GM23338 (cell line): Measurements from ENCODE around the gene RELN. TPM values are rescaled to one million over a fixed set of nuclear protein-coding genes. Genes with fewer than 3 reads are reported as not detected.

Experiments used
- ATAC-seq: fragments of 200-7000 bp; cut with Tn5 transposase; 3 replicates; pipeline ENCODE4 v1.9.1; 2020
- DNase-seq: peaks from one replicate; pipeline ENCODE4 v3.0.0-alpha.2; 2015; ENCODE audit warnings: low spot score
- H2AFZ ChIP-seq: fragments of 200-600 bp; sonication (generic); 2 replicates; pipeline ENCODE4 v1.8.0; 2016; ENCODE audit warnings: antibody characterized with exemption, mild to moderate bottlenecking, moderate library complexity
- H3F3A ChIP-seq: fragments of 200-600 bp; sonication (generic); replicated peaks from 2 replicates; pipeline ENCODE4 v1.8.0; 2017; ENCODE audit warnings: antibody characterized with exemption, mixed run types, low read depth
- H3K27ac ChIP-seq: fragments of 200-600 bp; sonication (generic); 2 replicates; pipeline ENCODE4 v1.6.1; 2016; ENCODE audit warnings: low read depth
- H3K27me3 ChIP-seq: fragments of 200-600 bp; sonication (generic); 2 replicates; pipeline ENCODE4 v1.8.0; 2016; ENCODE audit warnings: mild to moderate bottlenecking, mixed run types, moderate library complexity; ENCODE audit not compliant: insufficient read depth
- H3K36me3 ChIP-seq: fragments of 200-600 bp; sonication (generic); 2 replicates; pipeline ENCODE4 v1.8.0; 2016; ENCODE audit warnings: mild to moderate bottlenecking; ENCODE audit not compliant: insufficient read depth
- H3K4me1 ChIP-seq: fragments of 200-600 bp; sonication (generic); 2 replicates; pipeline ENCODE4 v1.8.0; 2016; ENCODE audit warnings: mild to moderate bottlenecking, moderate library complexity; ENCODE audit not compliant: insufficient read depth
- H3K4me2 ChIP-seq: fragments of 200-600 bp; sonication (generic); 2 replicates; pipeline ENCODE4 v1.7.1; 2017; ENCODE audit warnings: mixed run types
- H3K4me3 ChIP-seq: fragments of 200-600 bp; sonication (generic); 2 replicates; pipeline ENCODE4 v1.6.1; 2016; ENCODE audit warnings: mixed run types
- H3K79me2 ChIP-seq: fragments of 200-600 bp; sonication (generic); replicated peaks from 2 replicates; pipeline ENCODE4 v1.8.0; 2017; ENCODE audit warnings: mild to moderate bottlenecking; ENCODE audit not compliant: insufficient read depth
- H3K9me2 ChIP-seq: fragments of 200-600 bp; sonication (generic); 2 replicates; pipeline ENCODE4 v1.8.0; 2017; ENCODE audit not compliant: insufficient read depth
- H4K20me1 ChIP-seq: fragments of 200-600 bp; sonication (generic); replicated peaks from 2 replicates; pipeline ENCODE4 v1.8.0; 2017; ENCODE audit warnings: mild to moderate bottlenecking; ENCODE audit not compliant: insufficient read depth
- H3K27ac Mint-ChIP-seq: 2 replicates; pipeline ENCODE4 v1.8.0; 2020; ENCODE audit warnings: inconsistent platforms, mild to moderate bottlenecking, moderate library complexity, mixed read lengths
- H3K27me3 Mint-ChIP-seq: 3 replicates; pipeline ENCODE4 v1.8.0; 2022; ENCODE audit warnings: low read depth, mild to moderate bottlenecking, moderate library complexity, mixed read lengths, inconsistent platforms; ENCODE audit not compliant: insufficient read depth, poor library complexity
- H3K36me3 Mint-ChIP-seq: 3 replicates; pipeline ENCODE4 v1.8.0; 2021; ENCODE audit warnings: low read depth, mild to moderate bottlenecking, inconsistent platforms, moderate library complexity, mixed read lengths
- H3K4me1 Mint-ChIP-seq: 3 replicates; pipeline ENCODE4 v1.8.0; 2020; ENCODE audit warnings: mild to moderate bottlenecking, inconsistent platforms, mixed read lengths
- H3K4me3 Mint-ChIP-seq: 3 replicates; pipeline ENCODE4 v1.8.0; 2021; ENCODE audit warnings: moderate library complexity, mild to moderate bottlenecking, inconsistent platforms, mixed read lengths
- H3K9me3 Mint-ChIP-seq: 3 replicates; pipeline ENCODE4 v1.8.0; 2020; ENCODE audit warnings: moderate library complexity, mild to moderate bottlenecking, inconsistent platforms, mixed read lengths
- CREB1 ChIP-seq: fragments of 250-450 bp; sonication (Bioruptor Pico); IDR thresholded peaks from 2 replicates; pipeline ENCODE4 v1.5.0; 2020; ENCODE audit warnings: low read depth, mild to moderate bottlenecking, moderate library complexity
- CTCF ChIP-seq, 2 experiments: fragments of 200-600 bp in 1 of 2; sonication (generic) in 1 of 2; conservative IDR thresholded peaks; 2 replicates each; pipeline versions ENCODE4 v1.5.1 to v1.6.1; 2016 to 2017; ENCODE audit warnings: antibody characterized with exemption in 2 of 2, low read depth in 2 of 2, mild to moderate bottlenecking in 2 of 2, moderate library complexity in 1 of 2
- ETS1 ChIP-seq: IDR thresholded peaks from 2 replicates; pipeline ENCODE4 v1.6.1; 2016; ENCODE audit warnings: antibody characterized with exemption
- EZH2 ChIP-seq: fragments of 200-600 bp; sonication (generic); IDR thresholded peaks from one replicate; pipeline ENCODE4 v1.8.0; 2017; ENCODE audit warnings: antibody characterized with exemption, mild to moderate bottlenecking, low read depth; ENCODE audit not compliant: unreplicated experiment
- EZH2phosphoT487 ChIP-seq: fragments of 200-600 bp; sonication (generic); IDR thresholded peaks from one replicate; pipeline ENCODE4 v1.8.1; 2018; ENCODE audit warnings: antibody characterized with exemption; ENCODE audit not compliant: unreplicated experiment
- JUNB ChIP-seq: IDR thresholded peaks from one replicate; pipeline ENCODE4 v1.6.1; 2016; ENCODE audit warnings: antibody characterized with exemption; ENCODE audit not compliant: unreplicated experiment
- NANOG ChIP-seq: IDR thresholded peaks from 2 replicates; pipeline ENCODE4 v1.6.1; 2016; ENCODE audit warnings: antibody characterized with exemption, borderline replicate concordance
- REST ChIP-seq: IDR thresholded peaks from one replicate; pipeline ENCODE4 v1.6.1; 2018; ENCODE audit warnings: antibody characterized with exemption; ENCODE audit not compliant: unreplicated experiment
- STAT1 ChIP-seq: IDR thresholded peaks from one replicate; pipeline ENCODE4 v1.6.1; 2016; ENCODE audit warnings: antibody characterized with exemption; ENCODE audit not compliant: unreplicated experiment
- ZNF331 ChIP-seq: fragments of 250-450 bp; sonication (Bioruptor Pico); IDR thresholded peaks from 2 replicates; pipeline ENCODE4 v1.5.0; 2020; ENCODE audit warnings: low read depth, mild to moderate bottlenecking, moderate library complexity
- ZNF462 ChIP-seq: fragments of 250-450 bp; sonication (Bioruptor Pico); IDR thresholded peaks from 2 replicates; pipeline ENCODE4 v1.5.0; 2020; ENCODE audit warnings: mild to moderate bottlenecking, moderate library complexity
- polyA plus RNA-seq: library from polyadenylated mRNA; unstranded; fragments of >200 nt; fragmentation: Nextera tagmentation; extraction: Ambion mirVana; gene quantifications from 2 replicates; pipeline ENCODE4 v1.2.1, GENCODE V29; 2016
- total RNA-seq: library from RNA; depleted of rRNA; stranded (reverse); fragments of >200 nt; shearing (Covaris generic); gene quantifications from 2 replicates; pipeline ENCODE4 v1.2.3, GENCODE V29; 2014

RELN gene
- total and polyA plus RNA-seq, 2 experiments from 2014 or later, result 0.10 to 0.76 TPM

- Histone ChIP-seq H3K4me3 (no peak overlapping the region), H3K27me3 (no peaks in the 10 kb centered on the region), H4K20me1 (no peaks in the 10 kb centered on the region), H3K4me1 (peaks cover 8% of the 10 kb centered on the region; the same call in 1 of the 2 replicates), H3K36me3 (no peaks in the 10 kb centered on the region), H3K4me2 (no peak overlapping the region), H2AFZ (no peak overlapping the region), H3K27ac (no peak overlapping the region), H3K79me2 (no peaks in the 10 kb centered on the region), H3F3A (no peaks in the 10 kb centered on the region), H3K9me2 (no peaks in the 10 kb centered on the region)
- no peak overlapping the region for H3K27ac Mint-ChIP-seq
- H3K36me3 Mint-ChIP-seq, result no peaks in the 10 kb centered on the region
- TF ChIP-seq CREB1 (no peak), STAT1 (no peak), CTCF (conservative IDR thresholded peaks at IDR 0.05; ENCODE audit: low read depth in 2 of 2) (no peak), EZH2phosphoT487 (no peak), ZNF462 (CRISPR knock-in tag) (no peak), ZNF331 (CRISPR knock-in tag) (no peak), NANOG (no peak), JUNB (no peak), EZH2 (no peak), ETS1 (no peak), REST (no peak)
- no peaks in the 10 kb centered on the region for H3K9me3 Mint-ChIP-seq
- DNase-seq (no peak), ATAC-seq (no peak)
- H3K4me1 Mint-ChIP-seq, result peaks cover 33% of the 10 kb centered on the region
- H3K4me3 Mint-ChIP-seq, result no peak overlapping the region
- H3K27me3 Mint-ChIP-seq, result no peaks in the 10 kb centered on the region
Observed at GRCh38 chr7:103813970-103814369, 175.5 kb downstream of the RELN start.
